ENCODE measurements around the gene ZNF66. TPM values are rescaled to one million over a fixed set of nuclear protein-coding genes. Genes with fewer than 3 reads are reported as not detected.
"Not testable (repeated sequence)": the region's sequence is repeated elsewhere in the genome, so short reads cannot be mapped to it uniquely, and the experiment has no call there.

The ZNF66 gene
- total RNA-seq: 4.2 TPM
- long read RNA-seq, transcript ZNF66-203 (4 exons, 757 nt): major isoform, 11 of 13 reads
- long read RNA-seq, partial matches to known transcripts: 0 of 13 reads
- long read RNA-seq, other reads (novel, unspliced or antisense): 2 of 13 reads

DNA sequence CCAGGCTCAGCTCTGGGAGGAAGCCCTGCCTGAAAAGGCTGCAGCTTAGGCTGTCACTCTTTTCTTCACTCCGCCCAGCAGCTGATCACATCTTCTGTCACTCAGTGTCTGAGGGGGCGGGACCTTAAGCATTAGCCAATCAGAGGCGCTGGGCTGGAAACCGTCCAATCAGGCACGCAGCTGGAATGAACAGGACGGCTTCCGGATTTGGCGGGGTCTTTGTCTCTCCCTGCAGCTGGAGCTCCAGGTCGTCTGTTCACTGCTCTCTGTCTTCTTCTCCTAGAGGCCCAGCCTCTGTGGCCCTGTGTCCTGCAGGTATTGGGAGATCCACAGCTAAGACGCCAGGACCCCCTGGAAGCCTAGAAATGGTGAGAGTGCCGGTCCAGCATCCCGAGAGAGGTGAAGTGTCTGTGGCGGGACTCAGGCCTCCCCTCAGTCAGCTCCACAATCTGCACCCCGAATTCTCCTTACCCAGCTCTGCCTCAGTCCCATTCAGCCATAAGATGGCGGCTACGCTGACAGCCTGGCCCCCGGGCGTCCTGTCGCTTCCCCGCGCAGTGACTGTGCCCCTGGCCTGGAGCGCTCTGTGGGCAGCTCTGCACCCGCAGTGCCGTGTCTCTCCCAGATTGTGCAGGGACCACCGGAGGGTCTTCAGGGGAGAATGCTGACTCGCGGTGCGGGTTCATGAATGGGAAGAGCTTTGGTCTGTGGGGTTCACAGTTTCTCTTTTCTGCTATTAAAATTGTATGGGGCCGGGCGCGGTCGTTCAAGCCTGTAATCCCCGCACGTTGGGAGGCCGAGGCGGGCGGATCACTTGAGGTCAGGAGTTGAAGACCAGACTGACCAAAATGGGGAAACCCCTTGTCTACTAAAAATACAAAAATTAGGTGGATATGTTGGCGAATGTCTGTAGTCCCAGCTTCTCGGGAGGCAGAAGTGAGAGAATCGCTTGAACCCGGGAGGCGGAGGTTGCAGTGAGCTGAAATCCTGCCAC lies at the start of gene ZNF66:
TSS of gene ZNF66 (plus strand) at position 222 of the 994 bp plus-strand sequence. CDS start at position 366, 144 bp downstream.
- peak; percentile 97 for DNase-seq (ENCODE audit: low spot score)

GRCh38 chr19:20750169-20750568 lies 25.9 kb upstream of the ZNF66 start:
- not testable (repeated sequence) for DNase-seq (ENCODE audit: low spot score)

DNA sequence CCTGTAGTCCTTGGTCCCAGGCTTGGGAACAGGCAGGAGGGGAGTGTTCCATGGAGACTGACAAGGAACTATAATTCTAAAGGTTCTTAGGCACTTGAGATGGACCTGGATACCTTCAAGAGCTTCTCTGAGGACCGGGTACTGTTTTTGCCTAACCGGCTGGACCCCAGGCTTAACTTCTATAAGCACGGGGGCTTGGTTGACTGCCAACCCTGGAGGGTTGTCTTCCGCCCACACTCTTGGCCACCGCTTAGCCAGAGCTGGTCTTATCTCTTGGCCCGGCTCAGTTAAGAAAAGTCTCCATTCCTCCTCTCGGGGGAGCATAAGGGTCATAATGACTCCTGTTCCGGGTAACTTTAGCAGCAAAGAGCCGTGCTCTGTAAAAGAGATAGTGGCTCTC lies 23.8 kb upstream of the ZNF66 start:
- DNase-seq (ENCODE audit: low spot score): not testable (repeated sequence)

- not testable (repeated sequence) for DNase-seq (ENCODE audit: low spot score)
These were observed 6.8 kb upstream of the ZNF66 start for GRCh38 chr19:20769225-20769736.

GRCh38 chr19:20787786-20788185 lies 11.7 kb downstream of the ZNF66 start:
- no peak for DNase-seq (ENCODE audit: low spot score)

DNA sequence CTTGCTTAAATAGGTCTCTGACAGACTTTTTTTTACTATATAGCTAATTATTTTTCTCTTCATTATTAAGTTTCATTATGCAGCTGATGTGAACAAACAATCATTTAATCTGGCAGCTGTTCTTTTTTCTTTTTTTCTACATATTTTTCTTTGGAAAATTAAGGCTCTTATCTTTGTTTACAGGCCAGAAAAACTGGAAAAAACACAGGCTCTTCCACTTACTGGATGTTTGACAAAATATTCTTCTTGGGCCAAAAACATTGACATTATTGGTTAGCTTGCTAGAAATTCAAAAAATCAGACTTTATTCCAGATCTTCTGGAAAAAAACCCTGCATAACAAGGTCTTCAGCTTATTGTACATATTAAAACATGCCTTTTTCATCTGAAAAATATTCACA lies 15.7 kb downstream of the ZNF66 start:
- no peak for DNase-seq (ENCODE audit: low spot score)

DNA sequence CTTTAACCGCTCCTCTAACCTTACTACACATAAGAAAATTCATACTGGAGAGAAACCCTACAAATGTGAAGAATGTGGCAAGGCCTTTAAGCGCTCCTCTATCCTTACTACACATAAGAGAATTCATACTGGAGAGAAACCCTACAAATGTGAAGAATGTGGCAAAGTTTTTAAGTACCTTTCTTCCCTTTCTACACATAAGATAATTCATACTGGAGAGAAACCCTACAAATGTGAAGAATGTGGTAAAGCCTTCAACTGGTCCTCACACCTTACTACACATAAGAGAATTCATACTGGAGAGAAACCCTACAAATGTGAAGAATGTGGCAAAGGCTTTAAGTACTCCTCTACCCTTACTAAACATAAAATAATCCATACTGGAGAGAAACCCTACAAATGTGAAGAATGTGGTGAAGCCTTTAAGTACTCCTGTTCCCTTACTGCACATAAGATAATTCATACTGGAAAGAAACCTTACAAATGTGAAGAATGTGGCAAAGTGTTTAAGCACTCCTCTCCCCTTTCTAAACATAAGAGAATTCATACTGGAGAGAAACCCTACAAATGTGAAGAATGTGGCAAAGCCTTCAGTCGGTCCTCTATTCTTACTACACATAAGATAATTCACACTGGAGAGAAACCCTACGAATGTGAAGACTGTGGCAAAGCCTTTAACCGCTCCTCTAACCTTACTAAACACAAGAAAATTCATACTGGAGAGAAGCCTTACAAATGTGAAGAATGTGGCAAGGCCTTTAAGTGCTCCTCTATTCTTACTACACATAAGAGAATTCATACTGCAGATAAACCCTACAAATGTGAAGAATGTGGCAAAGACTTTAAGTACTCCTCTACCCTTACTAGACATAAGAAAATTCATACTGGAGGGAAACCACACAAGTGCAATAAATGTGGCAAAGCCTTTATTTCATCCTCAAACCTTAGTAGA lies 30.5 kb downstream of the ZNF66 start:
- not testable (repeated sequence) for DNase-seq (ENCODE audit: low spot score)

GRCh38 chr19:20840371-20840770 lies 64.3 kb downstream of the ZNF66 start:
- no peak for DNase-seq (ENCODE audit: low spot score)

Other genes starting within 250 kb of the ZNF66 start
- 5.5 TPM for gene ZNF737, start 210.5 kb upstream of the ZNF66 start, total RNA-seq
- gene ZNF626, start 114.7 kb upstream of the ZNF66 start, total RNA-seq: 8.7 TPM
- gene ZNF85, start 146.9 kb downstream of the ZNF66 start, total RNA-seq: 2.8 TPM
- 8.1 TPM for gene ZNF430, start 244.4 kb downstream of the ZNF66 start, total RNA-seq